ENCODE results near the gene RPL10.
A peak's percentile ranks its signal among the peaks of the same experiment; 100 is the strongest.

RPL10 gene

GRCh38 chrX:154417157-154417556 lies 19.0 kb downstream of the RPL10 start:
- no peaks in the 10 kb centered on the region for H3K4me1 Mint-ChIP-seq
- H3K9me3 Mint-ChIP-seq = peaks cover 54% of the 10 kb centered on the region
- H3K4me3 Mint-ChIP-seq = no peak overlapping the region
- no peak for DNase-seq
- H3K27me3 Mint-ChIP-seq (ENCODE audit: low read depth, poor library complexity) = no peaks in the 10 kb centered on the region
- peaks cover 15% of the 10 kb centered on the region for H3K36me3 Mint-ChIP-seq (ENCODE audit: low read depth)
- no peak for TF ChIP-seq CTCF (IDR thresholded peaks at IDR 0.05)
- no peak overlapping the region for H3K27ac Mint-ChIP-seq

DNA sequence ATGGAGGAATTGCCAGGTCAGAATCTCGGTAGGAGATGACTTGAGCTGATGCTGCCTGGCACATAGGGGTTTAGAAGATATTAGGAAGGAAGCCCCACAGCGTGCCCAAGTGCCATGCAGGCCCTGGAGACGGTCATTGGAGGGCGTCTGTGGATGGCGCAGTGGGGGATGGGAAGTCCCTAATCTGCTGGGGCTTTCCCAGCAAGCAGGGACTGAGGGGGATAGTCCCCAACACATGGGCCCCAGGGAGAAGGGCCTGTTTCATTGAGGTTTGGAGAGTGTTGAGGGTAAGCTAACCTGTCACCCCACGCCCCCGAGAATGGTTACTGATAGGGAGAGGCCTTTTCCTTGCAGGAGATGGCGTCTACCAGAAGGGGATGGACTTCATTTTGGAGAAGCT lies 21.0 kb downstream of the RPL10 start:
- no peak for TF ChIP-seq CTCF (IDR thresholded peaks at IDR 0.05)
- peaks cover 12% of the 10 kb centered on the region for H3K36me3 Mint-ChIP-seq (ENCODE audit: low read depth)
- no peaks in the 10 kb centered on the region for H3K27me3 Mint-ChIP-seq (ENCODE audit: low read depth, poor library complexity)
- H3K9me3 Mint-ChIP-seq = peaks cover 45% of the 10 kb centered on the region
- DNase-seq = no peak
- no peaks in the 10 kb centered on the region for H3K4me1 Mint-ChIP-seq
- H3K27ac Mint-ChIP-seq = peak overlapping the region; percentile 75
- H3K4me3 Mint-ChIP-seq = no peak overlapping the region

- Mint-ChIP-seq H3K27me3 (ENCODE audit: low read depth, poor library complexity) (no peaks in the 10 kb centered on the region), H3K9me3 (peaks cover 50% of the 10 kb centered on the region), H3K27ac (no peak overlapping the region), H3K4me3 (no peak overlapping the region), H3K4me1 (no peaks in the 10 kb centered on the region), H3K36me3 (ENCODE audit: low read depth) (peaks cover 12% of the 10 kb centered on the region)
- DNase-seq = no peak
- TF ChIP-seq CTCF (IDR thresholded peaks at IDR 0.05) = no peak
Measured at GRCh38 chrX:154419688-154420401, 21.7 kb downstream of the RPL10 start.

GRCh38 chrX:154420402-154420756 lies 22.2 kb downstream of the RPL10 start:
- Mint-ChIP-seq H3K27me3 (ENCODE audit: low read depth, poor library complexity) (no peaks in the 10 kb centered on the region), H3K4me1 (no peaks in the 10 kb centered on the region), H3K27ac (no peak overlapping the region), H3K4me3 (no peak overlapping the region), H3K9me3 (peaks cover 49% of the 10 kb centered on the region), H3K36me3 (ENCODE audit: low read depth) (peaks cover 8% of the 10 kb centered on the region)
- no peak for TF ChIP-seq CTCF (IDR thresholded peaks at IDR 0.05)
- DNase-seq = no peak

GRCh38 chrX:154426916-154427770 lies 29.0 kb downstream of the RPL10 start:
- no peak for DNase-seq
- H3K4me1 Mint-ChIP-seq = peaks cover 25% of the 10 kb centered on the region
- no peak for TF ChIP-seq CTCF (IDR thresholded peaks at IDR 0.05)
- H3K4me3 Mint-ChIP-seq = no peak overlapping the region
- H3K36me3 Mint-ChIP-seq (ENCODE audit: low read depth) = peaks cover 8% of the 10 kb centered on the region
- no peak overlapping the region for H3K27ac Mint-ChIP-seq
- H3K9me3 Mint-ChIP-seq = peaks cover 51% of the 10 kb centered on the region
- H3K27me3 Mint-ChIP-seq (ENCODE audit: low read depth, poor library complexity) = peaks cover 5% of the 10 kb centered on the region

Data from nephron progenitor cell (in vitro differentiated cells).